Measurements from ENCODE around the gene NRL. TPM values are rescaled to one million over a fixed set of nuclear protein-coding genes. Genes with fewer than 3 reads are reported as not detected.

The NRL gene
- total and polyA plus RNA-seq, 9 of the 15 experiments (the other 6 are each of a cell fraction or from before 2014, with no cell fraction given), result 0.07 to 2.7 (median 1.4) TPM; not detected in 1

DNA sequence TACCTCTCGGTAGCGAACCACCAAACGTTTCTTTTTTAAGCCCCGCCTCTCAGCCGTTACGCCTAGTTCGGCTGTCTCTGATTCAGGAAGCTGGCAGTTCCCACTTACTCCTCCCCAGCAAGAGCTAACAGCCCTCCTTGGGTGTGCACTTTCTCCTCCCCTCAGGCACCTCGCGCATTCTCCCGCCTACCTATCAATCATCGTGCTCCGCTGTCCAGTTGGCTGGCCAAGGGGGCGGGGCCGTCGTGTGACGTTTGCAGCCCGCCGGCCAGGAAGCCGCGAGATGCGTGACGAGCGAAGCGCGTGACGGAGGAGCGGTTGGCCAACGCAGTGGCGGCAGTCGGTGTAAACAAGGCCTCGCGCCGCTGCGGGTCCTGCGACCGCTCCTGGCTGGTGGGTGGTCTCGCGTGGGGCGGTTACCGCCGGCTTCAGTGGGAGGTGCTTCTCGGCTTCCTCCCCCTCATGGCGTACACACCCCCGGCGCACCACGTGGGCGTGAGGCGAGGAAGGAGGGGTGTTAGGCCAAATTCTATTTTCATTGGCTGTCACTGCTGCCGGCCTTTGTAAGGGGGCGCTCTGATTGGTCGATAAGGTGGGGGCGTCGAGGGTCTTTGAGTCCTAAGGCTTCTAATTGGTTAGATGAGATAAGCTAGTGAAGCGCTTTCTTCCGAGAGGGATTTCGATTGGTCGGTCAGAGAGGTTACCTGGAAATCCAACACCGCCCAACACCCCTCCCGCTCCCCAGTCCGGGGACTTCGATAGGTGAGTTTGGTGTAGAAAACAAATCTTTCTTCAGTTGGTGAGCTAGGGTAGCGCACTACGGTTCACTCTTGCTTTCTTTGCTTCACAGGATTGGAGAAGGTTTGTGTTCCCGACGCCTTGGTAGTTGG is at the start of gene NRL, which contains the start of gene DCAF11 (continued):
- TF ChIP-seq, protein P1, sequence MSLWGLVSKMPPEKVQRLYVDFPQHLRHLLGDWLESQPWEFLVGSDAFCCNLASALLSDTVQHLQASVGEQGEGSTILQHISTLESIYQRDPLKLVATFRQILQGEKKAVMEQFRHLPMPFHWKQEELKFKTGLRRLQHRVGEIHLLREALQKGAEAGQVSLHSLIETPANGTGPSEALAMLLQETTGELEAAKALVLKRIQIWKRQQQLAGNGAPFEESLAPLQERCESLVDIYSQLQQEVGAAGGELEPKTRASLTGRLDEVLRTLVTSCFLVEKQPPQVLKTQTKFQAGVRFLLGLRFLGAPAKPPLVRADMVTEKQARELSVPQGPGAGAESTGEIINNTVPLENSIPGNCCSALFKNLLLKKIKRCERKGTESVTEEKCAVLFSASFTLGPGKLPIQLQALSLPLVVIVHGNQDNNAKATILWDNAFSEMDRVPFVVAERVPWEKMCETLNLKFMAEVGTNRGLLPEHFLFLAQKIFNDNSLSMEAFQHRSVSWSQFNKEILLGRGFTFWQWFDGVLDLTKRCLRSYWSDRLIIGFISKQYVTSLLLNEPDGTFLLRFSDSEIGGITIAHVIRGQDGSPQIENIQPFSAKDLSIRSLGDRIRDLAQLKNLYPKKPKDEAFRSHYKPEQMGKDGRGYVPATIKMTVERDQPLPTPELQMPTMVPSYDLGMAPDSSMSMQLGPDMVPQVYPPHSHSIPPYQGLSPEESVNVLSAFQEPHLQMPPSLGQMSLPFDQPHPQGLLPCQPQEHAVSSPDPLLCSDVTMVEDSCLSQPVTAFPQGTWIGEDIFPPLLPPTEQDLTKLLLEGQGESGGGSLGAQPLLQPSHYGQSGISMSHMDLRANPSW (CRISPR knock-in tag; IDR thresholded peaks at IDR 0.05), result no peak
- no peak for TF ChIP-seq STAT5B (CRISPR knock-in tag; IDR thresholded peaks at IDR 0.05)
- TF ChIP-seq ZNF174 (CRISPR knock-in tag; IDR thresholded peaks at IDR 0.05), result no peak
- TF ChIP-seq SRF (CRISPR knock-in tag; IDR thresholded peaks at IDR 0.05), result peak in 1 of 2 experiments; percentile 41; a peak in 1 of 4 replicates
- TF ChIP-seq ZNF830 (CRISPR knock-in tag; IDR thresholded peaks at IDR 0.05), result no peak
- TF ChIP-seq, protein P2, sequence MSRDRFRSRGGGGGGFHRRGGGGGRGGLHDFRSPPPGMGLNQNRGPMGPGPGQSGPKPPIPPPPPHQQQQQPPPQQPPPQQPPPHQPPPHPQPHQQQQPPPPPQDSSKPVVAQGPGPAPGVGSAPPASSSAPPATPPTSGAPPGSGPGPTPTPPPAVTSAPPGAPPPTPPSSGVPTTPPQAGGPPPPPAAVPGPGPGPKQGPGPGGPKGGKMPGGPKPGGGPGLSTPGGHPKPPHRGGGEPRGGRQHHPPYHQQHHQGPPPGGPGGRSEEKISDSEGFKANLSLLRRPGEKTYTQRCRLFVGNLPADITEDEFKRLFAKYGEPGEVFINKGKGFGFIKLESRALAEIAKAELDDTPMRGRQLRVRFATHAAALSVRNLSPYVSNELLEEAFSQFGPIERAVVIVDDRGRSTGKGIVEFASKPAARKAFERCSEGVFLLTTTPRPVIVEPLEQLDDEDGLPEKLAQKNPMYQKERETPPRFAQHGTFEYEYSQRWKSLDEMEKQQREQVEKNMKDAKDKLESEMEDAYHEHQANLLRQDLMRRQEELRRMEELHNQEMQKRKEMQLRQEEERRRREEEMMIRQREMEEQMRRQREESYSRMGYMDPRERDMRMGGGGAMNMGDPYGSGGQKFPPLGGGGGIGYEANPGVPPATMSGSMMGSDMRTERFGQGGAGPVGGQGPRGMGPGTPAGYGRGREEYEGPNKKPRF (IDR thresholded peaks at IDR 0.05; ENCODE audit: low read depth, low read length), result no peak
- TF ChIP-seq CBFB (CRISPR knock-in tag; IDR thresholded peaks at IDR 0.05), result no peak
- TF ChIP-seq SRSF9 (IDR thresholded peaks at IDR 0.05; ENCODE audit: borderline replicate concordance, low read depth, low read length), result no peak
- no peak for TF ChIP-seq NFE2L1 (tag; IDR thresholded peaks at IDR 0.05; ENCODE audit: borderline replicate concordance, low read depth)
- TF ChIP-seq, protein P3, sequence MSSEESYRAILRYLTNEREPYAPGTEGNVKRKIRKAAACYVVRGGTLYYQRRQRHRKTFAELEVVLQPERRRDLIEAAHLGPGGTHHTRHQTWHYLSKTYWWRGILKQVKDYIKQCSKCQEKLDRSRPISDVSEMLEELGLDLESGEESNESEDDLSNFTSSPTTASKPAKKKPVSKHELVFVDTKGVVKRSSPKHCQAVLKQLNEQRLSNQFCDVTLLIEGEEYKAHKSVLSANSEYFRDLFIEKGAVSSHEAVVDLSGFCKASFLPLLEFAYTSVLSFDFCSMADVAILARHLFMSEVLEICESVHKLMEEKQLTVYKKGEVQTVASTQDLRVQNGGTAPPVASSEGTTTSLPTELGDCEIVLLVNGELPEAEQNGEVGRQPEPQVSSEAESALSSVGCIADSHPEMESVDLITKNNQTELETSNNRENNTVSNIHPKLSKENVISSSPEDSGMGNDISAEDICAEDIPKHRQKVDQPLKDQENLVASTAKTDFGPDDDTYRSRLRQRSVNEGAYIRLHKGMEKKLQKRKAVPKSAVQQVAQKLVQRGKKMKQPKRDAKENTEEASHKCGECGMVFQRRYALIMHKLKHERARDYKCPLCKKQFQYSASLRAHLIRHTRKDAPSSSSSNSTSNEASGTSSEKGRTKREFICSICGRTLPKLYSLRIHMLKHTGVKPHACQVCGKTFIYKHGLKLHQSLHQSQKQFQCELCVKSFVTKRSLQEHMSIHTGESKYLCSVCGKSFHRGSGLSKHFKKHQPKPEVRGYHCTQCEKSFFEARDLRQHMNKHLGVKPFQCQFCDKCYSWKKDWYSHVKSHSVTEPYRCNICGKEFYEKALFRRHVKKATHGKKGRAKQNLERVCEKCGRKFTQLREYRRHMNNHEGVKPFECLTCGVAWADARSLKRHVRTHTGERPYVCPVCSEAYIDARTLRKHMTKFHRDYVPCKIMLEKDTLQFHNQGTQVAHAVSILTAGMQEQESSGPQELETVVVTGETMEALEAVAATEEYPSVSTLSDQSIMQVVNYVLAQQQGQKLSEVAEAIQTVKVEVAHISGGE (CRISPR knock-in tag; IDR thresholded peaks at IDR 0.05), result no peak
- TF ChIP-seq FOXA3 (CRISPR knock-in tag; conservative IDR thresholded peaks at IDR 0.05 in 1 of 2, IDR thresholded peaks at IDR 0.05 in 1 of 2), result peak; percentile 6 to 94; a peak in 2 of 4 replicates
- TF ChIP-seq, protein P4, sequence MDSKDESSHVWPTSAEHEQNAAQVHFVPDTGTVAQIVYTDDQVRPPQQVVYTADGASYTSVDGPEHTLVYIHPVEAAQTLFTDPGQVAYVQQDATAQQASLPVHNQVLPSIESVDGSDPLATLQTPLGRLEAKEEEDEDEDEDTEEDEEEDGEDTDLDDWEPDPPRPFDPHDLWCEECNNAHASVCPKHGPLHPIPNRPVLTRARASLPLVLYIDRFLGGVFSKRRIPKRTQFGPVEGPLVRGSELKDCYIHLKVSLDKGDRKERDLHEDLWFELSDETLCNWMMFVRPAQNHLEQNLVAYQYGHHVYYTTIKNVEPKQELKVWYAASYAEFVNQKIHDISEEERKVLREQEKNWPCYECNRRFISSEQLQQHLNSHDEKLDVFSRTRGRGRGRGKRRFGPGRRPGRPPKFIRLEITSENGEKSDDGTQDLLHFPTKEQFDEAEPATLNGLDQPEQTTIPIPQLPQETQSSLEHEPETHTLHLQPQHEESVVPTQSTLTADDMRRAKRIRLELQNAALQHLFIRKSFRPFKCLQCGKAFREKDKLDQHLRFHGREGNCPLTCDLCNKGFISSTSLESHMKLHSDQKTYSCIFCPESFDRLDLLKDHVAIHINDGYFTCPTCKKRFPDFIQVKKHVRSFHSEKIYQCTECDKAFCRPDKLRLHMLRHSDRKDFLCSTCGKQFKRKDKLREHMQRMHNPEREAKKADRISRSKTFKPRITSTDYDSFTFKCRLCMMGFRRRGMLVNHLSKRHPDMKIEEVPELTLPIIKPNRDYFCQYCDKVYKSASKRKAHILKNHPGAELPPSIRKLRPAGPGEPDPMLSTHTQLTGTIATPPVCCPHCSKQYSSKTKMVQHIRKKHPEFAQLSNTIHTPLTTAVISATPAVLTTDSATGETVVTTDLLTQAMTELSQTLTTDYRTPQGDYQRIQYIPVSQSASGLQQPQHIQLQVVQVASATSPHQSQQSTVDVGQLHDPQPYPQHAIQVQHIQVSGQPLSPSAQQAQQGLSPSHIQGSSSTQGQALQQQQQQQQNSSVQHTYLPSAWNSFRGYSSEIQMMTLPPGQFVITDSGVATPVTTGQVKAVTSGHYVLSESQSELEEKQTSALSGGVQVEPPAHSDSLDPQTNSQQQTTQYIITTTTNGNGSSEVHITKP (IDR thresholded peaks at IDR 0.05; ENCODE audit: partially characterized antibody), result peak; percentile 67
- TF ChIP-seq GATA2 (CRISPR knock-in tag; IDR thresholded peaks at IDR 0.05), result no peak
